ENCODE measurements around the gene IMP4.

DNA sequence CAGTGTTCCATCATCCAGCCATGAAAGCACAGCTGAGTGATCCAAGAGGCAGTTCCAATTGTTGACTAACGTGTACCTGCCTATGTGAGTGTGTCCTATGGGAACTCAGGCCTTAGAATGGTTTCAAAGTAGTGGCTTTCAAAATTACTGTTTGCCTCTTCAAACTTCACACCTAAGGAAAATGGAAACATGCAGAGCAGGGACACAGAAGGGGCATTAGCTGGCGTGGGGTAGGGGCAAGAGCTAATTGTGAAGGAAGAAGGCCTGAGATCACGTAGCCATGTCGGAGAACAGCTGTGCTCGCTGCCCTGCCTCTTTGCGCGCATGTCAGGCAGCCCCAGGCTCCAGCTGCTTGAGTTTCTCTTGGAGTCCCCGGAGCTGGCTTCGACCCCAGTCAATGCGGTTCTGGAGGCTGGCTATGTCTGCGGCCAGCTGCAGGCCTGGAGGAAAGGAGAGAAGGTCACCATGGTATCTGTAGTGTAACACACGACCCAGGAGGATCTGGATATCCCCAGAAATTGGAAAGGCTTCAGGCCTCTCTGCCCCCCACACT is 3.8 kb upstream of the IMP4 start:
- no peak for TF ChIP-seq EP300 (IDR thresholded peaks at IDR 0.05)
- TF ChIP-seq, protein P1, sequence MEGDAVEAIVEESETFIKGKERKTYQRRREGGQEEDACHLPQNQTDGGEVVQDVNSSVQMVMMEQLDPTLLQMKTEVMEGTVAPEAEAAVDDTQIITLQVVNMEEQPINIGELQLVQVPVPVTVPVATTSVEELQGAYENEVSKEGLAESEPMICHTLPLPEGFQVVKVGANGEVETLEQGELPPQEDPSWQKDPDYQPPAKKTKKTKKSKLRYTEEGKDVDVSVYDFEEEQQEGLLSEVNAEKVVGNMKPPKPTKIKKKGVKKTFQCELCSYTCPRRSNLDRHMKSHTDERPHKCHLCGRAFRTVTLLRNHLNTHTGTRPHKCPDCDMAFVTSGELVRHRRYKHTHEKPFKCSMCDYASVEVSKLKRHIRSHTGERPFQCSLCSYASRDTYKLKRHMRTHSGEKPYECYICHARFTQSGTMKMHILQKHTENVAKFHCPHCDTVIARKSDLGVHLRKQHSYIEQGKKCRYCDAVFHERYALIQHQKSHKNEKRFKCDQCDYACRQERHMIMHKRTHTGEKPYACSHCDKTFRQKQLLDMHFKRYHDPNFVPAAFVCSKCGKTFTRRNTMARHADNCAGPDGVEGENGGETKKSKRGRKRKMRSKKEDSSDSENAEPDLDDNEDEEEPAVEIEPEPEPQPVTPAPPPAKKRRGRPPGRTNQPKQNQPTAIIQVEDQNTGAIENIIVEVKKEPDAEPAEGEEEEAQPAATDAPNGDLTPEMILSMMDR (IDR thresholded peaks at IDR 0.05) = no peak
- no peak for TF ChIP-seq POLR2AphosphoS5 (IDR thresholded peaks at IDR 0.05)
- no peak for TF ChIP-seq POLR2A (IDR thresholded peaks at IDR 0.05)
